22Rv1 (cell line): ENCODE measurements around the gene CT47C1.

Experiments
- CTCF ChIP-seq: fragments of 450-650 bp; IDR thresholded peaks from 2 replicates; pipeline ENCODE4 v1.5.1; 2017; ENCODE audit warnings: mild to moderate bottlenecking
- ZFX ChIP-seq: fragments of 450-650 bp; IDR thresholded peaks from 2 replicates; pipeline ENCODE4 v1.6.1; 2017; ENCODE audit warnings: antibody characterized with exemption, borderline replicate concordance

- TF ChIP-seq CTCF: no peak
- no peak for TF ChIP-seq ZFX
Measured at GRCh38 chrX:119075270-119076025, 2.7 kb downstream of the CT47C1 start.
